Measurements from ENCODE around the gene ABR. TPM values are rescaled to one million over a fixed set of nuclear protein-coding genes. Genes with fewer than 3 reads are reported as not detected.

ABR gene
- total RNA-seq, 1 donor from 2014 or later = 76.6 TPM

GRCh38 chr17:1174263-1174880 lies 5.4 kb downstream of the ABR start:
- Mint-ChIP-seq H3K4me1 (ENCODE audit: unreplicated experiment) (peaks cover 25% of the 10 kb centered on the region), H3K36me3 (ENCODE audit: low read depth, unreplicated experiment) (peaks cover 6% of the 10 kb centered on the region), H3K27me3 (ENCODE audit: unreplicated experiment) (peaks cover 4% of the 10 kb centered on the region), H3K27ac (ENCODE audit: unreplicated experiment) (no peak overlapping the region), H3K9me3 (ENCODE audit: unreplicated experiment) (no peaks in the 10 kb centered on the region), H3K4me3 (ENCODE audit: unreplicated experiment) (no peak overlapping the region)
- no peak for DNase-seq (ENCODE audit: low spot score)
- TF ChIP-seq CTCF (IDR thresholded peaks at IDR 0.05; ENCODE audit: unreplicated experiment) = no peak

- TF ChIP-seq CTCF (IDR thresholded peaks at IDR 0.05; ENCODE audit: unreplicated experiment) = no peak
- no peak overlapping the region for H3K27ac Mint-ChIP-seq (ENCODE audit: unreplicated experiment)
These were observed 6.1 kb downstream of the ABR start for GRCh38 chr17:1173432-1174262.

DNA sequence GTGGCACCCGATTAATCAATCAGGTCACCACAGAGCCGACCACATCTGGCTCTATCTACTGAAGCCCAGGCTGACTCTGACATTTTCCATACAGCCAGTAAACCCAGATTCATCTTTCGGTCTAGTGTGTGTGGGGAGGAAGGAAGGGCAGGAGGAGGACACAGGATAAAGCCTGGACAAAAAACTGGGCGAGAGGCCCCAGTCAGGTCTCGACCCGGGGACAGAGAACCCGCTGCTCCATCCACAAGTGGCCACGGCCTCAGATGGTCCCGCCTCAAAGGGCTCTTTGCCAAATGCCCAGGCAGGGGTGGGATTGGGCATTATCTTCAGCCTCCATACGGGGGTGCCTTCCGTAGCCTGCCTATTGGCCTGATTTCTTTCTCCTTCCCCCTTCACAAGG lies 7.8 kb downstream of the ABR start:
- Mint-ChIP-seq H3K36me3 (ENCODE audit: low read depth, unreplicated experiment) (peaks cover 9% of the 10 kb centered on the region), H3K27ac (ENCODE audit: unreplicated experiment) (no peak overlapping the region), H3K9me3 (ENCODE audit: unreplicated experiment) (no peaks in the 10 kb centered on the region), H3K27me3 (ENCODE audit: unreplicated experiment) (peaks cover 7% of the 10 kb centered on the region), H3K4me3 (ENCODE audit: unreplicated experiment) (no peak overlapping the region), H3K4me1 (ENCODE audit: unreplicated experiment) (peaks cover 17% of the 10 kb centered on the region)
- TF ChIP-seq CTCF (IDR thresholded peaks at IDR 0.05; ENCODE audit: unreplicated experiment) = no peak
- DNase-seq (ENCODE audit: low spot score) = no peak

More at GRCh38 chr17:1173432-1174262, 6.1 kb downstream of the ABR start:
- no peak for DNase-seq (ENCODE audit: low spot score)
- Mint-ChIP-seq H3K9me3 (ENCODE audit: unreplicated experiment) (no peaks in the 10 kb centered on the region), H3K4me1 (ENCODE audit: unreplicated experiment) (peaks cover 25% of the 10 kb centered on the region), H3K36me3 (ENCODE audit: low read depth, unreplicated experiment) (peaks cover 9% of the 10 kb centered on the region), H3K27me3 (ENCODE audit: unreplicated experiment) (peaks cover 4% of the 10 kb centered on the region), H3K4me3 (ENCODE audit: unreplicated experiment) (peak overlapping the region; percentile 44)

DNA sequence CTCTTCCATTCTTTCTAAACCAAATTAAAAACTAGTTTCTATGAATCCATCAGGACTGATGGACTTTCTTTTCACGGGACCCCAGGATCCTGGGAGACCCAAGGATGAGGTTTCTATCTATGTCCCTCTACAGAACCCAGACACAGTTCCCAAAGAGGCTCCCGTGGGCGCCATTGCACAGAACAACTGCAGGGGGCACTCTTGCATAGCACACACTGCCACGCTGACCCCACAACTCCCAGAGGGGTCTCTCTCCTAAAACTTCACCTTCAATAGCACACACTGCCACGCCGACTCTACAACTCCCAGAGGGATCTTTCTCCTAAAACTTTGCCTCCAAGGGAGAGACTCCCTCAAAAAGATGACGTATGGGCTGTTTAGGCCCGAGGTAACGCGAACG lies 9.0 kb downstream of the ABR start:
- Mint-ChIP-seq H3K9me3 (ENCODE audit: unreplicated experiment) (no peaks in the 10 kb centered on the region), H3K4me1 (ENCODE audit: unreplicated experiment) (peaks cover 21% of the 10 kb centered on the region), H3K36me3 (ENCODE audit: low read depth, unreplicated experiment) (peaks cover 9% of the 10 kb centered on the region), H3K27ac (ENCODE audit: unreplicated experiment) (no peak overlapping the region), H3K27me3 (ENCODE audit: unreplicated experiment) (peaks cover 9% of the 10 kb centered on the region), H3K4me3 (ENCODE audit: unreplicated experiment) (peak overlapping the region; percentile 37)
- DNase-seq (ENCODE audit: low spot score) = no peak
- TF ChIP-seq CTCF (IDR thresholded peaks at IDR 0.05; ENCODE audit: unreplicated experiment) = no peak

- TF ChIP-seq CTCF (IDR thresholded peaks at IDR 0.05; ENCODE audit: unreplicated experiment) = no peak
- no peak overlapping the region for H3K4me3 Mint-ChIP-seq (ENCODE audit: unreplicated experiment)
- peaks cover 9% of the 10 kb centered on the region for H3K36me3 Mint-ChIP-seq (ENCODE audit: low read depth, unreplicated experiment)
- peaks cover 25% of the 10 kb centered on the region for H3K4me1 Mint-ChIP-seq (ENCODE audit: unreplicated experiment)
- H3K27me3 Mint-ChIP-seq (ENCODE audit: unreplicated experiment) = peaks cover 9% of the 10 kb centered on the region
- DNase-seq (ENCODE audit: low spot score) = no peak
- no peaks in the 10 kb centered on the region for H3K9me3 Mint-ChIP-seq (ENCODE audit: unreplicated experiment)
- H3K27ac Mint-ChIP-seq (ENCODE audit: unreplicated experiment) = no peak overlapping the region
These were observed 9.9 kb downstream of the ABR start for GRCh38 chr17:1169929-1170312.
